MCF 10A (cell line): Measurements from ENCODE around the gene THADA. TPM values are rescaled to one million over a fixed set of nuclear protein-coding genes. Genes with fewer than 3 reads are reported as not detected.

Experiments used
- BruUV-seq: library from RNA; stranded (reverse); fragments of 400-500 nt; replicated peaks from 2 replicates; lab custom pipeline; 2021; lab: Mats Ljungman, UMichigan
- CTCF ChIA-PET: fragments of 300-600 bp; sonication (Branson Sonifier 250); formaldehyde crosslinking; extraction: SDS; loops from one replicate; lab custom pipeline; 2021; ENCODE audit warnings: antibody characterized with exemption, inconsistent platforms; lab: Yijun Ruan, JAX
- POLR2A ChIA-PET: fragments of 300-600, 350-650 bp; sonication (Branson Sonifier 250); formaldehyde crosslinking; extraction: SDS; loops from one replicate; lab custom pipeline; 2020; ENCODE audit warnings: antibody characterized with exemption, inconsistent platforms; lab: Yijun Ruan, JAX
- DNase-seq: peaks from one replicate; pipeline ENCODE4 v3.0.0-alpha.2; 2018; ENCODE audit not compliant: unreplicated experiment
- H3K27ac Mint-ChIP-seq: one replicate; pipeline ENCODE4 v1.8.0; 2022; ENCODE audit warnings: mild to moderate bottlenecking, low read depth, mixed read lengths; ENCODE audit not compliant: unreplicated experiment
- H3K27me3 Mint-ChIP-seq: one replicate; pipeline ENCODE4 v1.8.0; 2022; ENCODE audit warnings: mixed read lengths; ENCODE audit not compliant: insufficient read depth, unreplicated experiment
- H3K36me3 Mint-ChIP-seq: one replicate; pipeline ENCODE4 v1.8.0; 2022; ENCODE audit warnings: mild to moderate bottlenecking, moderate library complexity, mixed read lengths; ENCODE audit not compliant: insufficient read depth, unreplicated experiment
- H3K4me1 Mint-ChIP-seq: one replicate; pipeline ENCODE4 v1.8.0; 2022; ENCODE audit warnings: mixed read lengths; ENCODE audit not compliant: insufficient read depth, unreplicated experiment
- H3K4me3 Mint-ChIP-seq: one replicate; pipeline ENCODE4 v1.8.0; 2022; ENCODE audit warnings: mild to moderate bottlenecking, moderate library complexity, mixed read lengths; ENCODE audit not compliant: unreplicated experiment
- H3K9me3 Mint-ChIP-seq: one replicate; pipeline ENCODE4 v1.8.0; 2022; ENCODE audit warnings: mixed read lengths; ENCODE audit not compliant: unreplicated experiment
- intact Hi-C: fragments of 100-400 bp; cut with micrococcal nuclease; formaldehyde crosslinking; loops from 2 replicates; pipeline ENCODE4 v1.14.1; 2022
- total RNA-seq: library from RNA; stranded (reverse); gene quantifications from 2 replicates; pipeline ENCODE4 v1.2.3, GENCODE V29; 2022
- TF ChIP-seq, protein P1 (sequence below): fragments of 200-600 bp; IDR thresholded peaks from one replicate; pipeline ENCODE4 v1.8.0; 2022; ENCODE audit warnings: antibody characterized with exemption, mild to moderate bottlenecking; ENCODE audit not compliant: unreplicated experiment

Gene THADA
- total RNA-seq, 1 experiment from 2014 or later, result 49.8 TPM

DNA sequence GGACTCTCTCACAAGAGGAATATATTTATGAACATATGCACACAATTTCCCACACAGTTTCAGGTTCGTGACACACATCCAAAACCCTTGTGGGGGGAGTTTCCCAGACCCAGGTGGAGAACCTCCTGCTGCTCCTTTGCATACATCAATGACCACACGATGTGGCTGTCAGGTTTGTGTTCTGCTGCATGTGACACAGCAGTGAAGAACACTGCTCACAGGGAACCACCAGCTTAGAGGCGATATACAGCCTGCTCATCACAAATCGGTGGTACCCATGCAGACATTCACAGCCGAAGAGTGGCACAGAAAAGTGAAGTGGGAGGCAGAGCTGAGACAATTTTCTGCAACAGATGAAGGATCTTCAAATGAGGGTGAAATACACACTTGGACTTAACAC lies 193.8 kb downstream of the THADA start:
- H3K27ac Mint-ChIP-seq, result no peak overlapping the region
- CTCF ChIA-PET, result interaction anchor here (0.6 to 1.0 kb wide), 2 partner anchors 83 to 108 kb away, joined by 3 read pairs; no protein-coding TSS in a partner anchor
- BruUV-seq, result no TSS peak
- H3K4me1 Mint-ChIP-seq, result no peaks in the 10 kb centered on the region
- TF ChIP-seq, protein P1, sequence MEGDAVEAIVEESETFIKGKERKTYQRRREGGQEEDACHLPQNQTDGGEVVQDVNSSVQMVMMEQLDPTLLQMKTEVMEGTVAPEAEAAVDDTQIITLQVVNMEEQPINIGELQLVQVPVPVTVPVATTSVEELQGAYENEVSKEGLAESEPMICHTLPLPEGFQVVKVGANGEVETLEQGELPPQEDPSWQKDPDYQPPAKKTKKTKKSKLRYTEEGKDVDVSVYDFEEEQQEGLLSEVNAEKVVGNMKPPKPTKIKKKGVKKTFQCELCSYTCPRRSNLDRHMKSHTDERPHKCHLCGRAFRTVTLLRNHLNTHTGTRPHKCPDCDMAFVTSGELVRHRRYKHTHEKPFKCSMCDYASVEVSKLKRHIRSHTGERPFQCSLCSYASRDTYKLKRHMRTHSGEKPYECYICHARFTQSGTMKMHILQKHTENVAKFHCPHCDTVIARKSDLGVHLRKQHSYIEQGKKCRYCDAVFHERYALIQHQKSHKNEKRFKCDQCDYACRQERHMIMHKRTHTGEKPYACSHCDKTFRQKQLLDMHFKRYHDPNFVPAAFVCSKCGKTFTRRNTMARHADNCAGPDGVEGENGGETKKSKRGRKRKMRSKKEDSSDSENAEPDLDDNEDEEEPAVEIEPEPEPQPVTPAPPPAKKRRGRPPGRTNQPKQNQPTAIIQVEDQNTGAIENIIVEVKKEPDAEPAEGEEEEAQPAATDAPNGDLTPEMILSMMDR, result no peak
- H3K4me3 Mint-ChIP-seq, result no peak overlapping the region
- DNase-seq, result no peak
- H3K36me3 Mint-ChIP-seq, result peaks cover 10% of the 10 kb centered on the region
- no peaks in the 10 kb centered on the region for H3K9me3 Mint-ChIP-seq
- intact Hi-C loops, result no loop called here
- POLR2A ChIA-PET, result interaction anchor here (0.6 to 1.4 kb wide), 4 partner anchors 9 to 139 kb away, joined by 3 read pairs; no protein-coding TSS in a partner anchor
- H3K27me3 Mint-ChIP-seq, result no peaks in the 10 kb centered on the region

DNA sequence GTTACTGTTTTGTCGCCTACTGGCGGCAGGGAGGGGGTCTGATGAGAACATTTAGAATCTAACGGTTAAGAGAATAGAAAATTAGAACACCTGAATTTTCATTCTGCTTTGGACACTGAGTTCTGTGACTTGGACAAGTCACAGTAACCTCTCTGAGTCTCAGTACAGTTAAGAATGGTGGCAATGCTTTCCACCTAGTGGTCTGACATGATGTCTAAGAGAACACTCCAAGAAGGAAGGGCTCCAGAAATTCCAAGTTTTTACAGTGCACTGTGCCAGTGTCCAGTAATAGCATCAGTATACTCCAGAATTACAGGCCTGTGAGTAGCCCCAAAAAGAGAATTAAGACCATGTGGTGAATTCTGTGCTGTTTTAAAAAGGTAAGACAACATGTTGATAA lies 195.3 kb downstream of the THADA start:
- H3K27ac Mint-ChIP-seq, result no peak overlapping the region
- no peaks in the 10 kb centered on the region for H3K9me3 Mint-ChIP-seq
- CTCF ChIA-PET, result interaction anchor here (0.6 to 1.3 kb wide), 2 partner anchors 11 to 116 kb away, joined by 3 to 5 read pairs; no protein-coding TSS in a partner anchor
- H3K4me3 Mint-ChIP-seq, result no peak overlapping the region
- no TSS peak for BruUV-seq
- POLR2A ChIA-PET, result no interaction called here
- DNase-seq, result no peak
- TF ChIP-seq, protein P1, result no peak
- H3K36me3 Mint-ChIP-seq, result peaks cover 24% of the 10 kb centered on the region
- H3K27me3 Mint-ChIP-seq, result no peaks in the 10 kb centered on the region
- intact Hi-C loops, result no loop called here
- H3K4me1 Mint-ChIP-seq, result no peaks in the 10 kb centered on the region

DNA sequence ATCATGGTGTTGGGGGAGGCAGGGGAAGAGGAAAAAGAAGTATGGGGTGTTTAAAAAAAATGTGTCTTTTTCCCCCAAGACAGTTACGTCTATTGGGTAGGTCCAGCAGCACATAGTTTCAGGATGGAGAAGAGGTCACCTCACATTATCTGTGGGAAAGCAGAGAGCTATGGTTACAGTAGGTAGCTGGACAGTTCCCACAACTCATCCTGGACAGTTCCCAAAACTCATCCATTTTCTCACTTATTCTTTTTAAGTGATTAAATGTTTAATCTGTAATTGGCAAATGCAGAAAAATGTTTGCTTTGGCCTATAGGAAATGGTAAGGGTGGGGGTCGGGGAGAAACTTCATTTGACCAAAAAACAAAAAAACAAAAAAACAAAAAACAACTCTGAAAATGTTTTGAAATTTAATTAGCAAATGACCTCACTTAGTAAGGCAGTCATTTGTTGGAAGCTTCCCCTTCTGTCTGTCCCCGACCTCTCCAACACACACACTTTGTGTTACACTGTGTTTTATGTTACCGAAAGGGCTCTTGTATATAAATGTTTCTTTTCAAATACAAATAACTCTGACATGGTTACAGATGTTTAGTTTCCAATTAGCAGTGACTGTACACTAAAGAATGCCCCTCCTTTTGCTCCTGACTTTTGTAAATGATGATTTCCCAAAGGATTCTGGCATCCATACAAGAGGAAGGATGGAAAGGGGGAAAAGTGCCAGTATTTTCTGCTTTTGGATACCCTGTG lies 196.1 kb downstream of the THADA start:
- H3K27ac Mint-ChIP-seq, result peak overlapping the region; percentile 24
- intact Hi-C loops, result no loop called here
- CTCF ChIA-PET, result interaction anchor here (0.6 to 0.7 kb wide), 2 partner anchors 40 to 453 kb away, joined by 3 to 4 read pairs; no protein-coding TSS in a partner anchor

DNA sequence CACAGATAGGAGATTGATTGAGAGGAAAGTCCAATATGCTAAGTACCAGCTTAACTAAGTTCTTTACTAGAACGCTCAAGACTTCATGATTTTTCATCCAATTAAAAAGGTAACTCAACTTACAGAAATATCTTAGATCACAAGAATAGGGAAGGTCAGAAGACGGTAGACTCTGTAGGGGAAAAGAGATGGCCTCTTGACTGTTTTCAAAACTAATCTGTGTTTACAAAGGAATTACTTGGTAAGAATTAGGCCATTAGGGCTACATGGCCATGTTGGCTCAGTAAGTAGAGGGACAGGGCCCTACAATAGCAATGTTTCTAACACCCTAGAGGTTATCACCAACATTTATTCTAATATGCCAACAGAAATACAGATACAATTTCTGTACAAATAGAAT lies 196.7 kb downstream of the THADA start:
- POLR2A ChIA-PET, result interaction anchor here (0.9 kb wide), 1 partner anchor 10 kb away, joined by 3 read pairs; no protein-coding TSS in a partner anchor
- CTCF ChIA-PET, result interaction anchor here (0.7 kb wide), 1 partner anchor 40 kb away, joined by 4 read pairs; no protein-coding TSS in a partner anchor

More for the DNA sequence above, 196.1 kb downstream of the THADA start:
- no TSS peak for BruUV-seq
- Mint-ChIP-seq H3K9me3 (no peaks in the 10 kb centered on the region), H3K4me3 (no peak overlapping the region), H3K4me1 (no peaks in the 10 kb centered on the region), H3K36me3 (peaks cover 32% of the 10 kb centered on the region), H3K27me3 (no peaks in the 10 kb centered on the region)
- POLR2A ChIA-PET, result interaction anchor here (0.7 to 0.9 kb wide), 2 partner anchors 9 to 27 kb away, joined by 3 read pairs; no protein-coding TSS in a partner anchor
- TF ChIP-seq, protein P1, result no peak
- peak; percentile 38 for DNase-seq

More for the DNA sequence above, 196.7 kb downstream of the THADA start:
- Mint-ChIP-seq H3K4me1 (no peaks in the 10 kb centered on the region), H3K27ac (peak overlapping the region; percentile 24), H3K9me3 (no peaks in the 10 kb centered on the region), H3K36me3 (peaks cover 34% of the 10 kb centered on the region), H3K4me3 (no peak overlapping the region), H3K27me3 (no peaks in the 10 kb centered on the region)
- DNase-seq, result no peak
- intact Hi-C loops, result no loop called here
- TF ChIP-seq, protein P1, result no peak
- no TSS peak for BruUV-seq
